Osteoblast (primary cell): ENCODE measurements around the gene ZBTB5. TPM values are rescaled to one million over a fixed set of nuclear protein-coding genes. Genes with fewer than 3 reads are reported as not detected.

Experiments used
- DNase-seq: peaks from one replicate; pipeline ENCODE4 v3.0.0; 2011; ENCODE audit warnings: low spot score, mixed read lengths; ENCODE audit not compliant: insufficient read length; ENCODE audit errors: missing footprints
- H2AFZ ChIP-seq: 2 replicates; pipeline ENCODE4 v1.6.0; 2011; ENCODE audit warnings: mild to moderate bottlenecking, low read length
- H3K27ac ChIP-seq: 2 replicates; pipeline ENCODE4 v1.5.1; 2011; ENCODE audit warnings: mild to moderate bottlenecking, low read depth, low read length, moderate library complexity
- H3K27me3 ChIP-seq: 2 replicates; pipeline ENCODE4 v1.6.0; 2012; ENCODE audit warnings: mild to moderate bottlenecking, control low read depth, inconsistent platforms, low read length, moderate library complexity; ENCODE audit not compliant: insufficient read depth
- H3K36me3 ChIP-seq: 2 replicates; pipeline ENCODE4 v1.5.1; 2011; ENCODE audit warnings: mild to moderate bottlenecking, low read length, control low read depth, moderate library complexity; ENCODE audit not compliant: insufficient read depth
- H3K4me1 ChIP-seq: 2 replicates; pipeline ENCODE4 v1.5.1; 2011; ENCODE audit warnings: mild to moderate bottlenecking, low read length, control low read depth, moderate library complexity; ENCODE audit not compliant: insufficient read depth
- H3K4me2 ChIP-seq: 2 replicates; pipeline ENCODE4 v1.6.0; 2011; ENCODE audit warnings: mild to moderate bottlenecking, low read length; ENCODE audit not compliant: insufficient read depth
- H3K4me3 ChIP-seq: fragments of 200-600 bp; sonication (generic); 3 replicates; pipeline ENCODE4 v1.5.1; 2012; ENCODE audit warnings: mild to moderate bottlenecking, low read length, inconsistent platforms; ENCODE audit not compliant: insufficient read depth
- H3K79me2 ChIP-seq: 2 replicates; pipeline ENCODE4 v1.6.0; 2012; ENCODE audit warnings: mild to moderate bottlenecking, low read length, control low read depth, inconsistent platforms; ENCODE audit not compliant: insufficient read depth
- H3K9me3 ChIP-seq: 2 replicates; pipeline ENCODE4 v1.5.1; 2011; ENCODE audit warnings: low read depth, low read length, control low read depth
- H4K20me1 ChIP-seq: 2 replicates; pipeline ENCODE4 v1.6.0; 2012; ENCODE audit warnings: mild to moderate bottlenecking, low read length, control low read depth; ENCODE audit not compliant: insufficient read depth
- CTCF ChIP-seq: IDR thresholded peaks from 2 replicates; pipeline ENCODE4 v1.5.1; 2011; ENCODE audit warnings: mild to moderate bottlenecking, low read depth, low read length, moderate library complexity; ENCODE audit errors: extremely low read depth
- total RNA-seq: library from RNA; depleted of rRNA; stranded (reverse); fragments of >200 nt; gene quantifications from 2 replicates; pipeline ENCODE4 v1.2.3, GENCODE V29; 2012

ZBTB5 gene
- total RNA-seq, 1 donor: 11.6 TPM

GRCh38 chr9:37464006-37464405 is 1.2 kb downstream of the ZBTB5 start:
- peak overlapping the region; percentile 100 for H3K4me2 ChIP-seq
- TF ChIP-seq CTCF: no peak
- H3K4me1 ChIP-seq: peaks cover 21% of the 10 kb centered on the region
- no peaks in the 10 kb centered on the region for H3K27me3 ChIP-seq
- peak overlapping the region; percentile 100 for H3K4me3 ChIP-seq
- no peak for DNase-seq
- H3K36me3 ChIP-seq: no peaks in the 10 kb centered on the region
- peak overlapping the region; percentile 90 for H3K27ac ChIP-seq
- peaks cover 27% of the 10 kb centered on the region for H4K20me1 ChIP-seq
- H3K79me2 ChIP-seq: peaks cover 56% of the 10 kb centered on the region
- H3K9me3 ChIP-seq: no peaks in the 10 kb centered on the region
- H2AFZ ChIP-seq: peak overlapping the region; percentile 89

GRCh38 chr9:37456817-37457216 is 8.4 kb downstream of the ZBTB5 start:
- Histone ChIP-seq H3K4me1 (no peaks in the 10 kb centered on the region), H2AFZ (no peak overlapping the region), H3K9me3 (no peaks in the 10 kb centered on the region), H3K4me2 (no peak overlapping the region), H3K4me3 (no peak overlapping the region), H4K20me1 (peaks cover 63% of the 10 kb centered on the region), H3K27ac (no peak overlapping the region), H3K36me3 (no peaks in the 10 kb centered on the region), H3K79me2 (peaks cover 96% of the 10 kb centered on the region), H3K27me3 (no peaks in the 10 kb centered on the region)
- TF ChIP-seq CTCF: no peak
- DNase-seq: no peak

- Histone ChIP-seq H4K20me1 (peaks cover 60% of the 10 kb centered on the region), H2AFZ (no peak overlapping the region), H3K4me2 (no peak overlapping the region), H3K79me2 (peaks cover 96% of the 10 kb centered on the region), H3K4me3 (no peak overlapping the region), H3K27ac (no peak overlapping the region), H3K36me3 (no peaks in the 10 kb centered on the region), H3K9me3 (no peaks in the 10 kb centered on the region), H3K27me3 (no peaks in the 10 kb centered on the region), H3K4me1 (no peaks in the 10 kb centered on the region)
- DNase-seq: no peak
- TF ChIP-seq CTCF: no peak
Observed at GRCh38 chr9:37455884-37456647, 9.2 kb downstream of the ZBTB5 start.

GRCh38 chr9:37454238-37454637 is 11.0 kb downstream of the ZBTB5 start:
- Histone ChIP-seq H3K4me2 (no peak overlapping the region), H3K36me3 (peaks cover 3% of the 10 kb centered on the region), H3K4me1 (no peaks in the 10 kb centered on the region), H3K27me3 (no peaks in the 10 kb centered on the region), H4K20me1 (peaks cover 61% of the 10 kb centered on the region), H2AFZ (no peak overlapping the region), H3K79me2 (peaks cover 96% of the 10 kb centered on the region), H3K4me3 (no peak overlapping the region), H3K27ac (no peak overlapping the region), H3K9me3 (no peaks in the 10 kb centered on the region)
- no peak for DNase-seq
- TF ChIP-seq CTCF: no peak
